Ishikawa (cell line): Measurements from ENCODE around the gene RHOB.

Experiments
- CEBPB ChIP-seq: IDR thresholded peaks from 2 replicates; pipeline ENCODE4 v1.6.1; 2012
- CREB1 ChIP-seq: IDR thresholded peaks from 2 replicates; pipeline ENCODE4 v1.6.1; 2012; ENCODE audit warnings: low read depth
- EGR1 ChIP-seq: IDR thresholded peaks from 2 replicates; pipeline ENCODE4 v1.6.1; 2012
- EP300 ChIP-seq: IDR thresholded peaks from 2 replicates; pipeline ENCODE4 v1.6.1; 2012; ENCODE audit warnings: borderline replicate concordance
- FOXM1 ChIP-seq: IDR thresholded peaks from 2 replicates; pipeline ENCODE4 v1.6.1; 2012; ENCODE audit warnings: low read depth, borderline replicate concordance
- NFIC ChIP-seq: IDR thresholded peaks from 2 replicates; pipeline ENCODE4 v1.6.1; 2012
- RAD21 ChIP-seq: IDR thresholded peaks from 2 replicates; pipeline ENCODE4 v1.6.1; 2012; ENCODE audit warnings: low read depth
- TAF1 ChIP-seq: IDR thresholded peaks from 2 replicates; pipeline ENCODE4 v1.6.1; 2012; ENCODE audit warnings: low read depth, mild to moderate bottlenecking
- TCF12 ChIP-seq: IDR thresholded peaks from 2 replicates; pipeline ENCODE4 v1.6.1; 2012; ENCODE audit warnings: low read depth
- TEAD4 ChIP-seq: IDR thresholded peaks from 2 replicates; pipeline ENCODE4 v1.6.1; 2012
- USF1 ChIP-seq: IDR thresholded peaks from 2 replicates; pipeline ENCODE4 v1.6.1; 2012
- YY1 ChIP-seq: IDR thresholded peaks from 2 replicates; pipeline ENCODE4 v1.6.1; 2012; ENCODE audit warnings: low read depth
- ZBTB7A ChIP-seq: IDR thresholded peaks from 2 replicates; pipeline ENCODE4 v1.6.1; 2012; ENCODE audit warnings: low read depth
- TF ChIP-seq, protein P1 (sequence below): IDR thresholded peaks from 2 replicates; pipeline ENCODE4 v1.6.1; 2012; ENCODE audit warnings: low read depth, mild to moderate bottlenecking
- TF ChIP-seq, protein P2 (sequence below): IDR thresholded peaks from 2 replicates; pipeline ENCODE4 v1.6.1; 2012

The RHOB gene

DNA sequence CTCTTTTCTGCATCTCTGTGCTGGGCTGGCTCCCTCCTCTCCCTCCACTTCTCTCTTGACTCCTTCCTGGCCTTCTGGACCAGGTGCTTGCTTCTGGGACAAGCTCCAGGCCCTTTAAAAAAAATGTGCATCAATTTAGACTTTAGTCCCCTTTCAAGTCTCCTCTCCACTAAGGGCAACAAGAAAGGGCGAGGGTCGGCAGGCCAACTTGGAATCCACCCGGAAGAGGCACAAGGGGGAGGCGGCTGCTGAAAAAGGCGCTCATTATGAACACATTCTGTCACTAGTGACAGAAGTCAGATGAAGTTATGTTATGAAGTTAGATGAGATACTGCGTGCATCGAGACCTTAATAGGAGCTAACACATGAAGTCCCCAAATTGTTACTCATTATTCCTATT is 13.6 kb upstream of the RHOB start:
- TF ChIP-seq RAD21 (no peak), TCF12 (no peak), ZBTB7A (no peak), YY1 (no peak), EGR1 (no peak), FOXM1 (no peak), USF1 (no peak)

DNA sequence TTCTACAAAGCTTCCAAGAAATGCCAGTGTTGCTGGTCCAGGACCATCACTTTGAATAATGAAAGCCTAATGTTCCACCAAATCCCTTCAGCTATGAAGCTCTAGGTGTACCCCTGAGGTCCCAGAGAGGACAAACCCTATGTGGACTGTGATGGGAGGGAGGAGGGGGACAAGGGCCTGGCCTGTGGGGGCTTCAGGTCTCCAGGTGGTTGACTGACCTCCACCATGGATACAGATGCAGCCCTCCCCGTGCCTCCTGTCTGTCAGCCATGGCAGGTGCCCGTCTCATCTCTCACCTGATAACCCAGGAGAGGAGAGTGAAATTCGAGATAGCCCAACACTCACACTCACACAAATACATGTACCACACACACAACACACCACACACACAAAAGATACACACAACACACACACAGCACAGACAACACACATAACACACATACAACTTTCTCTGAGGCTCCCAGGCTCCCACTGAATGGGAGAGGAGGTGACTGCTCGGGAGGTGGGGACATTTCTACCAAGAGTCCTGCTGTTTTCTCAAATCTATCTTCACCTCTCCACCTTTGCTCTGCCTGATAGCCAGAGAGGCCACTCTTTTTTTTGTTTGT is 12.8 kb upstream of the RHOB start:
- TF ChIP-seq ZBTB7A (no peak), USF1 (no peak)

GRCh38 chr2:20434588-20435294 is 12.1 kb upstream of the RHOB start:
- TF ChIP-seq CREB1, result no peak
- TF ChIP-seq EGR1, result no peak
- TF ChIP-seq FOXM1, result no peak
- TF ChIP-seq NFIC, result no peak
- no peak for TF ChIP-seq TCF12
- TF ChIP-seq TEAD4, result no peak
- no peak for TF ChIP-seq CEBPB
- TF ChIP-seq, protein P1, sequence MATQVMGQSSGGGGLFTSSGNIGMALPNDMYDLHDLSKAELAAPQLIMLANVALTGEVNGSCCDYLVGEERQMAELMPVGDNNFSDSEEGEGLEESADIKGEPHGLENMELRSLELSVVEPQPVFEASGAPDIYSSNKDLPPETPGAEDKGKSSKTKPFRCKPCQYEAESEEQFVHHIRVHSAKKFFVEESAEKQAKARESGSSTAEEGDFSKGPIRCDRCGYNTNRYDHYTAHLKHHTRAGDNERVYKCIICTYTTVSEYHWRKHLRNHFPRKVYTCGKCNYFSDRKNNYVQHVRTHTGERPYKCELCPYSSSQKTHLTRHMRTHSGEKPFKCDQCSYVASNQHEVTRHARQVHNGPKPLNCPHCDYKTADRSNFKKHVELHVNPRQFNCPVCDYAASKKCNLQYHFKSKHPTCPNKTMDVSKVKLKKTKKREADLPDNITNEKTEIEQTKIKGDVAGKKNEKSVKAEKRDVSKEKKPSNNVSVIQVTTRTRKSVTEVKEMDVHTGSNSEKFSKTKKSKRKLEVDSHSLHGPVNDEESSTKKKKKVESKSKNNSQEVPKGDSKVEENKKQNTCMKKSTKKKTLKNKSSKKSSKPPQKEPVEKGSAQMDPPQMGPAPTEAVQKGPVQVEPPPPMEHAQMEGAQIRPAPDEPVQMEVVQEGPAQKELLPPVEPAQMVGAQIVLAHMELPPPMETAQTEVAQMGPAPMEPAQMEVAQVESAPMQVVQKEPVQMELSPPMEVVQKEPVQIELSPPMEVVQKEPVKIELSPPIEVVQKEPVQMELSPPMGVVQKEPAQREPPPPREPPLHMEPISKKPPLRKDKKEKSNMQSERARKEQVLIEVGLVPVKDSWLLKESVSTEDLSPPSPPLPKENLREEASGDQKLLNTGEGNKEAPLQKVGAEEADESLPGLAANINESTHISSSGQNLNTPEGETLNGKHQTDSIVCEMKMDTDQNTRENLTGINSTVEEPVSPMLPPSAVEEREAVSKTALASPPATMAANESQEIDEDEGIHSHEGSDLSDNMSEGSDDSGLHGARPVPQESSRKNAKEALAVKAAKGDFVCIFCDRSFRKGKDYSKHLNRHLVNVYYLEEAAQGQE, result no peak
- no peak for TF ChIP-seq TAF1
- TF ChIP-seq ZBTB7A, result no peak
- TF ChIP-seq RAD21, result no peak
- no peak for TF ChIP-seq EP300
- no peak for TF ChIP-seq USF1
- no peak for TF ChIP-seq YY1
- TF ChIP-seq, protein P2, sequence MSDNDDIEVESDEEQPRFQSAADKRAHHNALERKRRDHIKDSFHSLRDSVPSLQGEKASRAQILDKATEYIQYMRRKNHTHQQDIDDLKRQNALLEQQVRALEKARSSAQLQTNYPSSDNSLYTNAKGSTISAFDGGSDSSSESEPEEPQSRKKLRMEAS, result no peak

DNA sequence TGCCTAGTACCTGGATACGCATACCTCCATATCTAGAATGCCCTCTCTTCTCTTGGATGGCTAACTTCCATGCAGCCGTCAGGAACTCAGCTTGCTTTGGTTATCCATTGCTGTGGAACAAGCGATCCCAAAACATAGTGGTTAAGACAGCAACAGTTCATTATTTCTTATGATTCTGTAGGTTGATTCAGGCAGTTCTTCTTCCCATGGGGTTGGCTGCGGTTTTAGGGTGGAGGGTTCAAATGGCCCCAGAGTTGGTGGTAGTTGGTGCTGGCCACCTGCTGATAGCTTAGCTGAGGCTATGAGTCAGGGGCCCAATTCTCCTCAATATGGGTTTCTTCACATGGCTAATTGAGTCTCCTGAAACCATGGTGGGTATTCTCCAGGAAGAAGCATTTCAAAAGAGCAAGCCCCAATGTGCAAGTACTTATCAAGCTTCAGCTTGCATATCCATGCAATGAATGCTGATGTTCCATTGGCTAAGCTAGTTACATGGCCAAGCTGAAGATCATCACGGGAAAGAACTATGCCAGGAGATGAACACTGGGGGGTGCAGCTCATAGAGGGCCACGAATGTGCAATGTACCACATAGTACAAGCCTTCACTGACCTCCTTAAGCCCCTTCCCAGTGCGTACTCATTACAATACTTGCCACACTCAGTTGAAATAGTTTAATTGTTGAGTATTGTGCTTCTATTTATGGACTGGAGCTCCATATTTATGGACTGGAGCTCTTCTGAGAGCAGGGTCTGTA is 10.0 kb upstream of the RHOB start:
- TF ChIP-seq EGR1 (no peak), CEBPB (no peak), EP300 (no peak), RAD21 (no peak), ZBTB7A (no peak)
- TF ChIP-seq, protein P2, result no peak
- TF ChIP-seq, protein P1, result no peak

- TF ChIP-seq FOXM1, result no peak
- no peak for TF ChIP-seq TEAD4
- TF ChIP-seq RAD21, result no peak
- TF ChIP-seq YY1, result no peak
- TF ChIP-seq, protein P2, result no peak
- no peak for TF ChIP-seq TAF1
- TF ChIP-seq USF1, result no peak
- TF ChIP-seq, protein P1, result no peak
- no peak for TF ChIP-seq TCF12
- no peak for TF ChIP-seq CREB1
- no peak for TF ChIP-seq NFIC
- TF ChIP-seq ZBTB7A, result no peak
- TF ChIP-seq CEBPB, result no peak
- no peak for TF ChIP-seq EGR1
- no peak for TF ChIP-seq EP300
Observed at GRCh38 chr2:20438334-20439192, 8.3 kb upstream of the RHOB start.
